Hematopoietic multipotent progenitor cell treated with erythropoietin and hydrocortisone succinate and interleukin-3 and kit ligand, for 17 days (in vitro differentiated cells): Measurements from ENCODE around the gene VIPAS39.

ENCODE experiments used
- DNase-seq: peaks from one replicate; pipeline ENCODE4 v3.0.0-alpha.2; 2015; ENCODE audit warnings: low spot score

Gene VIPAS39

DNA sequence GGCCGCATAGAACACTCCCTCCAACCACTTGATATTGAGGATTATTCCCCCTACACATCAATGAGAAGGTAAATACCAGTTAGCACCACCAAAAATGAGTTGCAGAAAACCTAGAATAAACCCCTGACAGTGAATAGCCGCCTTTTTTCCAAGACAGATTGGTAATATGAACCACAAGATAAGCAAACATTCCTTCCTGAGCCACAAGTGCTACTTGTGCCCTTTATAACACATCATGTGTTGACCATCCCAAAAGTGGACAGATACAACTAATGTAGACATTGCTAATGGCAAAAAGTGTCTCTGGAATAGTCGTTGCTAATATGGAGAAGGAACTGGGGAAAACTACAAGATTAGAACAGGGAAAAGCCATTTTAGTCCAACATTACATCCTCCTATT lies 51.3 kb downstream of the VIPAS39 start:
- no peak for DNase-seq

GRCh38 chr14:77403768-77404167 lies 53.6 kb downstream of the VIPAS39 start:
- DNase-seq: no peak

DNA sequence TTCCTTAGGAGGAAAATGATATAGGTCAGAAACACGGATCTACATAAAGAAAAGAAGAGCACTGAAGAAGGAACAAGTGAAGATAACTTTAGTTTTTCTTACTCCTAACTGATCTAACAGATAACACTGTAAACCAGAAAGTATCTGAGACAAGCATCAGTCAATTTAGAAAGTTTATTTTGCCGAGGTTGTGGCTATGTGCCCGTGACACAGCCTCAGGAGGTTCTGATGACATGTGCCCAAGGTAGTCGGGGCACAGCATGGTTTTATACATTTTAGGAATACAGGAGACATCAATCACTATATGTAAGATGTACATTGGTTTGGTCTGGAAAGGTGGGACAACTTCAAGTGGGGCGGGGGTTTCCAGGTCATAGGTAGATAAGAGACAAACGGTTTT lies 57.2 kb downstream of the VIPAS39 start:
- DNase-seq: no peak

GRCh38 chr14:77390188-77390587 lies 67.2 kb downstream of the VIPAS39 start:
- no peak for DNase-seq

DNA sequence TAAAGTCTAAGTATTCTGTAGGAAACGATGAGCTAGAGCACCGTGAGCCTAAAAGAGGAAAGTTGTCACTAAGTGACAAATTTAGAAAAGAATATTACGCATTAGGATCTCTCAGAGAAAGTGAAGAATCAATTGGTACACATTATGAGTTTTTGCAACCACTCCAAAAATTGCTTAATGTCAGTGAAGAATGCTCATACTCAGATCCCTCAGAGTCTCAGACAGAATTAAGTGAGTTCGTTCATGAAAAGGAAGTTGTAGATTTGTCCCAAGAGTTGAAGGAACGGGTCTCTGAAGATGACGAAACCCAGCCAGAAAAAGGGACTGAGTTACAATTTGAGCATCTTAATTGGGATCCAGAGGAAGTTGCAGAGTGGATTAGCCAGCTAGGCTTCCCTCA lies 78.7 kb downstream of the VIPAS39 start:
- no peak for DNase-seq

- no peak for DNase-seq
Measured at GRCh38 chr14:77377502-77377844, 79.9 kb downstream of the VIPAS39 start.

DNA sequence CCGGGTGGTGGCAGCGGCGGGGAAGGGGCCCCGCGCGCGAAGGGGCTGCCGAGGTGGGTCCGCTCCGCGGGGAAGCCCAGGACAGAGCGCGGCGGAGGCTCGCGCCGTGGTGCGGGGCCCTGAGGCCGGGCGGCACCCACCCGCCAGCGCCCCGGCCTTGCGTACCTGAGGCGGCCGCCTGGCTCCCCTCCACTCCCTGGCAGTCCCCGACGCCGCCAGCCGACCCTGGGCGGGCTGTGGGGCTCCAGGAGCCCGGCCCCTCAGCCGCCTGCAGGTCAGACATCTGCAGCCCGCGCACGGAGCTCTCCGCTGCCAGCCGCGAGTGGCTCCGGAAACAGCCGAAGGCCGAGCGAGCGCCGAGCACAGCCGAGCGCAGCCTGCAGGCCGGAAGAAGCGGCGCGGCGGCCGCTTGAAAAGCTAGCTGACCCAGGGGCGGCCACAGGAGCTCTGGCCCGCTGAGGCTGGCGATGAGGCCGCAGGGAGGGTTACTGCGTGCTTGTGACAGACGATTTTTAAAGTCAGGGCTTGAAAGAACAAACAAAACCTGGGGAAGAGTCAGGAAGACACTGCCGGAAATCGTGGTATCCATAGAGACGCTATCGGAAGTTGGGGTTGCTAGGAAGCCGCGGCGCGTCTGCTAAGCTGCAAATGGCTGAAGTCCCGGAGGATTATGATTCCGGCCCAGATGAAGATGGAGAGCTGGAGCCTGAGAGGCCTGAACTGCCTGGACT lies 80.5 kb downstream of the VIPAS39 start, which contains the start of the genes SAMD15 and TMED8:
TSS of gene SAMD15 (plus strand) at position 609 of the 731 bp plus-strand sequence. CDS start at position 649, 40 bp downstream.
TSS of gene TMED8 (minus strand) at position 324 of the 731 bp plus-strand sequence. CDS start at position 283, 41 bp downstream.
- peak; percentile 80 for DNase-seq
